GM18502 (cell line): Measurements from ENCODE around the gene USP33.
"Not testable (repeated sequence)": the region's sequence is repeated elsewhere in the genome, so short reads cannot be mapped to it uniquely, and the experiment has no call there.

ENCODE experiments used
- ATAC-seq: cut with Tn5 transposase; IDR thresholded peaks from one replicate; pipeline ENCODE4 v1.9.1; 2021; ENCODE audit warnings: mild to moderate bottlenecking; ENCODE audit not compliant: unreplicated experiment, poor library complexity

Gene USP33

GRCh38 chr1:77742011-77742555, 17.6 kb downstream of the USP33 start:
- no peak for ATAC-seq

GRCh38 chr1:77741316-77741715, 18.3 kb downstream of the USP33 start:
- no peak for ATAC-seq

- ATAC-seq, result no peak
Measured at GRCh38 chr1:77739235-77739634, 20.4 kb downstream of the USP33 start.

- no peak for ATAC-seq
Measured at GRCh38 chr1:77732090-77732489, 27.6 kb downstream of the USP33 start.

GRCh38 chr1:77725706-77726105, 33.9 kb downstream of the USP33 start:
- no peak for ATAC-seq

- no peak for ATAC-seq
Measured at GRCh38 chr1:77718181-77718580, 41.5 kb downstream of the USP33 start.

- no peak for ATAC-seq
Measured at GRCh38 chr1:77716065-77716464, 43.6 kb downstream of the USP33 start.

- ATAC-seq, result no peak
Measured at GRCh38 chr1:77709727-77710126, 49.9 kb downstream of the USP33 start.

- ATAC-seq, result no peak
Measured at GRCh38 chr1:77706321-77706720, 53.3 kb downstream of the USP33 start.

- ATAC-seq, result no peak
Measured at GRCh38 chr1:77704736-77705135, 54.9 kb downstream of the USP33 start.

- not testable (repeated sequence) for ATAC-seq
Measured at GRCh38 chr1:77699673-77700072, 60.0 kb downstream of the USP33 start.

GRCh38 chr1:77697441-77697840, 62.2 kb downstream of the USP33 start:
- no peak for ATAC-seq

- ATAC-seq, result no peak
Measured at GRCh38 chr1:77688939-77689338, 70.7 kb downstream of the USP33 start.

- ATAC-seq, result no peak
Measured at GRCh38 chr1:77687519-77687906, 72.1 kb downstream of the USP33 start.

- ATAC-seq, result no peak
Measured at GRCh38 chr1:77686796-77687518, 72.7 kb downstream of the USP33 start.

GRCh38 chr1:77683160-77684148, 76.2 kb downstream of the USP33 start:
- peak; percentile 78 for ATAC-seq

GRCh38 chr1:77682460-77683159, 77.0 kb downstream of the USP33 start, which contains the start of gene ZZZ3:
TSS of gene ZZZ3 (minus strand) at chr1:77682658. CDS start at chr1:77633354, 49,304 bp downstream.
- ATAC-seq, result peak; percentile 77

- no peak for ATAC-seq
Measured at GRCh38 chr1:77680173-77680572, 79.5 kb downstream of the USP33 start.

- no peak for ATAC-seq
Measured at GRCh38 chr1:77678660-77679610, 80.7 kb downstream of the USP33 start.
